ENCODE measurements around the gene PARP16.
"Not testable (repeated sequence)": the region's sequence is repeated elsewhere in the genome, so short reads cannot be mapped to it uniquely, and the experiment has no call there.

Gene PARP16

GRCh38 chr15:65275728-65276126 is 11.0 kb downstream of the PARP16 start:
- DNase-seq (ENCODE audit: low spot score) = no peak

GRCh38 chr15:65275104-65275727 is 11.5 kb downstream of the PARP16 start:
- no peak for DNase-seq (ENCODE audit: low spot score)

GRCh38 chr15:65270811-65271545 is 15.7 kb downstream of the PARP16 start:
- DNase-seq (ENCODE audit: low spot score) = peak; percentile 61

GRCh38 chr15:65268411-65268810 is 18.3 kb downstream of the PARP16 start:
- DNase-seq (ENCODE audit: low spot score) = no peak

- no peak for DNase-seq (ENCODE audit: low spot score)
These were observed 20.2 kb downstream of the PARP16 start for GRCh38 chr15:65266469-65266868.

GRCh38 chr15:65264863-65265430 is 21.7 kb downstream of the PARP16 start:
- DNase-seq (ENCODE audit: low spot score) = no peak

- DNase-seq (ENCODE audit: low spot score) = no peak
These were observed 23.4 kb downstream of the PARP16 start for GRCh38 chr15:65263313-65263712.

- no peak for DNase-seq (ENCODE audit: low spot score)
These were observed 25.7 kb downstream of the PARP16 start for GRCh38 chr15:65260968-65261367.

GRCh38 chr15:65259367-65259797 is 27.3 kb downstream of the PARP16 start:
- DNase-seq (ENCODE audit: low spot score) = no peak

- no peak for DNase-seq (ENCODE audit: low spot score)
These were observed 28.1 kb downstream of the PARP16 start for GRCh38 chr15:65258375-65259262.

GRCh38 chr15:65255486-65256140 is 31.1 kb downstream of the PARP16 start:
- DNase-seq (ENCODE audit: low spot score) = no peak

GRCh38 chr15:65254758-65255157 is 31.9 kb downstream of the PARP16 start:
- DNase-seq (ENCODE audit: low spot score) = no peak

GRCh38 chr15:65254356-65254755 is 32.3 kb downstream of the PARP16 start:
- no peak for DNase-seq (ENCODE audit: low spot score)

GRCh38 chr15:65249641-65250040 is 37.0 kb downstream of the PARP16 start:
- DNase-seq (ENCODE audit: low spot score) = no peak

GRCh38 chr15:65248511-65249255 is 38.0 kb downstream of the PARP16 start:
- DNase-seq (ENCODE audit: low spot score) = no peak

GRCh38 chr15:65246939-65247338 is 39.7 kb downstream of the PARP16 start:
- DNase-seq (ENCODE audit: low spot score) = no peak

- no peak for DNase-seq (ENCODE audit: low spot score)
These were observed 40.5 kb downstream of the PARP16 start for GRCh38 chr15:65246026-65246714.

GRCh38 chr15:65245096-65245856 is 41.4 kb downstream of the PARP16 start:
- no peak for DNase-seq (ENCODE audit: low spot score)

- no peak for DNase-seq (ENCODE audit: low spot score)
These were observed 42.0 kb downstream of the PARP16 start for GRCh38 chr15:65244638-65245037.

- not testable (repeated sequence) for DNase-seq (ENCODE audit: low spot score)
These were observed 50.2 kb downstream of the PARP16 start for GRCh38 chr15:65236443-65236842.

Data from globus pallidus (tissue), 1 donor.